GM21825 (cell line): ENCODE results near the gene RNU5B-1.
"Not testable (repeated sequence)": the region's sequence is repeated elsewhere in the genome, so short reads cannot be mapped to it uniquely, and the experiment has no call there.

Experiments used
- ATAC-seq: cut with Tn5 transposase; IDR thresholded peaks from one replicate; pipeline ENCODE4 v1.9.1; 2021; ENCODE audit warnings: mild to moderate bottlenecking, moderate library complexity; ENCODE audit not compliant: unreplicated experiment

The RNU5B-1 gene

DNA sequence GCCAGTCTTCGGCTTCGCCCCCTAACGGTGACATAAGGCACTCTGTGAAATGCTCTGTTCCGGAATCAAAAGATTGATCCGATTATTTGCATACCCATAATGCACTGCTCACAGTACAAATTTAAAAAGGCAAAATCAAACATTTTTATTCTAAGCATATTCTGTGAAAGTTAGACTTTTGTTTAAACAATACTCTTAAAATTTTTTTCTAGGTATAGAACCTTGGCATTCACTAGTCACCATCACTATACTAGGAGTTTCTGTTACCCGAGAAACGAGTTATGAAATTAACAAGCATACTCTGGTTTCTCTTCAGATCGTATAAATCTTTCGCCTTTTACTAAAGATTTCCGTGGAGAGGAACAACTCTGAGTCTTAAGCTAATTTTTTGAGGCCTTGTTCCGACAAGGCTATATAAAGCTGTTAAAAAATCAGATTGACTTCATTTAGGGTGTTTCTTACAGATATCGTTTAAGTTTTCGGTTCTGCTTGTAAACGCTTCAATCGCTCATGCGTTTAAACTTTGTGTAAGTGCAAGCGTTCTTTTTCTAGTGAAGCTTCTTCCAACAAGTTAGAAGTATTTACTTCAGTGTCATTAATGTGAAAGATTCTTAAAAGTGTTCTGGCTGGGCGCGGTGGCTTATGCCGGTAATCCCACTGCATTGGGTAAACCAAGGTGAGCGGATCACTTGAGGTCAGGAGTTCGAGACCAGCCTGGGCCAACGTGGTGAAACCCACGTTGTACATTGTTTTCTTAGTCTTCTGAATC lies at the start of gene RNU5B-1:
RNU5B-1 (plus strand) TSS at position 297 of the 769 bp plus-strand sequence.
- peak; percentile 58 for ATAC-seq

DNA sequence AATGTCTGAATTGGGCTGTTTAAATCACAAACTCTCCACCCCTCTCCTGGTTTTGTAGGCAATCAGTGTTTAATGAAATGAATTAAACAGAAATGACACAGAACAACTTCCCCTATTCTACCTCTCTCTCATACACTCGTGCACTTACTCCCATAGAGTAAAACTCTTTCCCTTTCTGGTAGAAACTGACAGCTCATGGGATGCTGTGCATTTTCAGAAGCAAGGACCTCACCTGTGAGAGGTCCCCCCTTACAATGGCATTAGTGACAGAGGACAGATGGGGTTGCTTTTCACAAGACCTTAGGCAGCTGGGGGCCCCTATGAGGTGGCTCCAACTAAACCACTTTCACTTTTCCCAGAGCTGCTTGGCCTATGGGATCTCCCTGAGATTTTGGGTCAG lies 49.7 kb upstream of the RNU5B-1 start:
- ATAC-seq: no peak

DNA sequence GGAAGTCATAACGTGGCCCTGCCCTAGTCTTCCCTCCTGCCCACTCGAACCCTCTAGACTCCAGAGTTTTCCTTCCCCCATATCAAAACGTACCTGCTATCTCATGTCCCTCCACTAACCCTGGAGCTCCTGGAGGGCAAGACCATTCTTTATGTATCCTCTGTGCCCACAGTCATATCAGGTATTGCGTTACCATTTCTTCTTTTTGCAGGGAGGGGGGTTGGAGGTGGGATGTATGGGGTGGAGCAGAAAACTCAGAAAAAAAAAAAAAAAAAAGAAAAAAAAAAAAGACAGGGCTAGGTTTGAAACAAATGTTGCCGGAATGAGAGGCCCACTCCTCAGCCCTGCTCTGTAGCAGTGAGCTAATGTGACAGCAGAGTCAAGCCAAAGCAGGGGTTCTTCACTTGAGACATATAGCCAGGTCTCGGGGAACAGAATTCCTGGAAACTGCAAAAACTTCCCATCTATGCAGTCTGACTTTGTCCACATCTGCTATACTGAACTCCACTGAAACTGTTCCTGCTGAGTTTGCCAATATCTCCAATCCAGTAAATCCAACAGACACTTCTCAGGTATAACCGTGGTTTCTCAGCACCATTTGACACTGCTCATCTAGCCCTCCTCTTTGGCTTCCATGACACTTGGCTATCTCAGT lies 48.9 kb upstream of the RNU5B-1 start:
- ATAC-seq: no peak

DNA sequence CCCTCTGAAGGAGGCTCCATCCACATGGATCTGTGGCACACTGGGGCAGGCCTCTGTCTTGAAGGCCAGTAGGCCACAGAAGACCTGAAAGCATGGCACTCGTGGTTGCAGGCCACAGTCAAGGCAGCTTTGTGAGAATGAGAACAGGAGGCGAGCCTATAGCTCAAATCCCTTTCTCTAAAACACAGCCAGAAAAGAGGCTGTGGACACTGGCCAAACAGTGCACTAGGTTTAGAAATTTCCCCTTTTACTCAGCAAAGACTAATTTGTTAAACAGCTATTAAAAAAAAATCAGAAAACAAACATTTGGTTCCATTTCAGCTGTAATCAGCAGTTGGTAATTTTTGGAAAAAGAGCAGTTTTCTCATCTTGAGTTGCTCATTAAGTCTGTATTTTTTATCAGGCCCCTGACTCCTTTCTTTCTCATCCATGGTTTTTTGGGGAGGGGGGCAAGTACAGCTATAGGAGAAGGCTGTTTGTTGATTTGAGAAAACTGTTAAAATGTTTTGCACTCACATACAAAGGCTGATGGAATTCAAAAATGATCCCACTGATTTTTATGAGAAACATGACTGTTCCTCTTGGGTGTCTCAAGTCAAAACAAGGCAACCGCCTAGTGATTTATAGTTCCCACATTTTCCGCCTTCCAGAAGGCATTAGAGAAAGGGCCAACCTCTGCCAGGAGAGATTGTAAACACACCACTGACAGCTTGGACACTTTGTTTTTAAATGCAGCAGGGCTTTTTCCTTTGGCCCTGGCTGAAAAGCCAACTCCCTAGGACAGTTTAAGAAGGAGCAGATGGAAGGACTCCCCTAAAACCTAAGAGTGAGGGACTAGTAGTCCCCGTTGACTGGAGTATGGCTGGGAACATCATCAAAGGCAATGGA lies 45.9 kb upstream of the RNU5B-1 start:
- ATAC-seq: no peak

DNA sequence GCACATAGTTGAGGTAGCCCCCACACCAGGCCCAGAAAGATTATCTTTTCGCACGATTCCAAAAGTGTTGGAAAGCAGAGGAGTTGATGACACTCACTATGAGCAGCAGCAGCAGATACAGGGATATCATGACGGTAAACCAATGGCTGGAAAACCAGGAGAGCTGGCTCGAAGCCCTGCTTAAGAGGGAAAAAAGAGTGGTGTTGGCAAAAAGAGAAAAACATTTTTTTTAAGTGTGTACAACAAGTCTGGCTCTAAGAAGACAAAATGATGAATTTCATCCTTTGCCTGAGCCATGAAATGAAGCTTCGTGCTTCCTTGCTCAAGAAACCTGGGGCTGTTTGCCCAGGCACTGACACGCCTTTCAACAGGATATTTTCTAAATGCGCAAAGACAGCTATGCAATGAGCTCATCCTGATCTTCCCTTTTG lies 45.1 kb upstream of the RNU5B-1 start:
- no peak for ATAC-seq

DNA sequence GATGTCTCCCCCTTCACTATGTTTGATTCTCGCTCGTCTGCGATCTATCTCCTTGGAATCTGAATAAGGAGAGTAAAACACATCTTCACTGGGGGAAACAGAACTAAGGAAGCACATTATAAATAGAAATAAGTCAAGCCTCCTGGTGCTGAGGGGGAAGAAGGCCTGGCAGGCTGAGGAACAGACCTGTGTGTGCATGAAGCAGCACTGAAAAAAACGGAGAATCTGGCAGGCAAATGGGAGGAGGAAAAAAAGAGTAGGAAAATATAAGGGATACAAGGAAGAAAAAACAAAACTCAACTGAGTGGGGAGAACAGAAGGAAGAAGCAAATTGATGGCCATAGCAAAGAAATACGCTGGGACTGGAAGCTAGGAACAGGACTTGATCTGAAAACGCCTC lies 43.5 kb upstream of the RNU5B-1 start:
- no peak for ATAC-seq

DNA sequence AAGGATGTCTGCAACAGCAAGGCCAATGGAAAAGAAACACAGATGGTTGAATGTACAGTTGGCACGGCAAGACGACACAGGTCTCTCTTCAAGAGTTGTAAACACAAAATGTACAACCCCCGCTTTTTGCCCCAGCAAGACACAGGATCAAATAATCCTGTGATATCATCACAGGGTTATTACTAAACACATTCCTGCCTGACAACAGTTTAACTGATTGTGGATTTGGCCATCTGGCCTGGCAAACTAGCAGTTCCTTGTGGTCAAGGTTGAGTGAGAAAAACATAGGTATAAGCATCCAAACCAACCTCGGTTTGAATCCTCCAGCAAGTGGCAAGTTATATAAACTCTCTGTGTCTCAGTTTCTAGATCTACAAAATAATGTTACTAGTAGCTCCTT lies 41.2 kb upstream of the RNU5B-1 start:
- no peak for ATAC-seq

DNA sequence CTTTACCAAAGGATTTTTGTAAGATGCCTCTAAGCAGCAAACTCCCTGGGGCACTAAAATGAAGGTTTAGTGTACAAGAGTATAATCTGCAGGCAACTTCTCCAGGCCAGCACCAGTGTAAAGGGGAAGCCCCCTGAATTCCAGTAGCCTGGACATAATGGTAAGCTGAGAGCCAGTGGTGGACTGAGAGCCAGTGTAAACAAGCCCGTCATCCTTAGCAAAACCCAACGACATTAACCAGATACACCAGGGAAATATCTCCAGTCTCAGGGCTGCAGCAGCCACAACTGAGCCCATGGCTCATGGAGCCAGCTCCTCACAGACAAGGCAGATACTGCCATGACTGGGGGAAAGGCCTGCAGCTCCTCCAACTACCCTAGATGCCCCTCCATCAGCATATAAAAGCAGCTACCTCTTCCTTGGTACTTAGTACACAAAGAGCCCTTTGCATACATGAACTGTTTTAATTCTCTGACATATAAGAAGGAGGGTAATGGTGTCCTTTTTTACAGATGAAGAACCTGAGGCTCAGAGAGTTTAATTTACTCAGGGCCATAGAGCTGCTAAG lies 39.5 kb upstream of the RNU5B-1 start:
- no peak for ATAC-seq

DNA sequence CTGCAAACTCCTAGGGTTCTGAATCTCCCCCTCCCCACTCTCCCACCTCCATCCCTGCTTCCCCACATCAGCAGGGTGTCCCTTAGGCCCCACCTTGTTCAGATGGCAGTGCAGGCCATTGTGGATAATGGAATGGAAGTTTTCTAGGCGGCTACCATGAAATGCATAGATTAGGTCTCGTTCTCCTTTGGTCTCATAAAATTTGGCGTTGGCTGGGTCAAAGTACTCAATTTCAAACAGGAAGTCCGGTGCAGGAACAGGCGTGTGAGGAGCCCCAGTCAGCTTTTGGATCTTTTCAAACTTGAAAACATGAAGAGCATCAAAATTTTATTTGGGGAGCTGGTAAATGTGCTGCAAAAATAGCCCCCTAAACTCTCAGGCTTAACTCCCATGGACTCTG lies 38.0 kb upstream of the RNU5B-1 start:
- no peak for ATAC-seq

DNA sequence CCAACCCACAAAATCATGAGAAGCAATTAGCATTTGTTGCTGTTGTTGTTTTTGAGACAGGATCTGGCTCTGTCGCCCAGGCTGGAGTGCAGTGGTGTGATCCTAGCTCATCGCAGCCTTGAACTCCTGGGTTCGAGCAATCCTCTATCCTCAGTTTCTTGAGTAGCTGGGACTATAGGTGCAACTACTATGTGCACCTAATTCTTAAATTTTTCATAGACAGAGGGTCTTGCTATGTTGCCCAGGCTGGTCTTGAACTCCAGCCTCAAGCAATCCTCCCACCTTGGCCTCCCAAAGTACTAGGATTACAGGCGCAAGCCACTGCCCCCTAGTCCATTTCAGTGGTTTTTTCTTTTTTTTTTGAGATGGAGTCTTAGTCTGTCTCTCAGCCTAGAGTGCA lies 36.1 kb upstream of the RNU5B-1 start:
- no peak for ATAC-seq

DNA sequence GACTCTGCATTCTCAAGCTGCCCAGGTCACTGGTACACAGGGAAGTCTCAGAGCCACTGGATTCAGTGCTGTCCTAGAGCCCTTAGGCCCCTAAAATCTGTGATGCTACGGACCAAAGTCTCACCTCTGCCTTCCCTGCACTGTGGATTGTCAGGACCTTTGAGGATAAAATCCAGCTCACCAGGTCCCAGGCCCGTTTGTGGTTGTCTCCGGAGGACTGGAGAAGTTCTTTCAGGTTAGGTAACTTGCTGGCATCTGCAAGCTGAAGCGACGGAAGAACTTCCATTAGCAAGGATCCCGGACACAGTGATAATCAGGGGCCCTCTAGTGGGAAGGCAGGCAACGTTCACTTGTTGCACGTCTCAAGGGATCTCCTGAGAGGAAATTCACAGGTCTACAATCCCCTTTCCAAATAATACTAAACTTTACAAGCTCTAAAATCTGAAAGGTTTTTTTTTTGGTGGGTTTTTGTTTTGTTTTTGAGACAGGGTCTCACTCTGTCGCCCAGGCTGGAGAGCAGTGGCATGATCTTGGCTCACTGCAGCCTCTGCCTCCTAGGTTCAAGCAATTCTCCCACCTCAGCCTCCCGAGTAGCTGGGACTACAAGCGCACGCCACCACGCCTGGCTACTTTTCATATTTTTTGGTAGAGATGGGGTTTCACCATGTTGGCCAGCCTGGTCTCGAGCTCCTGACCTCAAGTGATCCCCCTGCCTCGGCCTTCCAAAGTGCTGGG lies 33.5 kb upstream of the RNU5B-1 start:
- not testable (repeated sequence) for ATAC-seq

DNA sequence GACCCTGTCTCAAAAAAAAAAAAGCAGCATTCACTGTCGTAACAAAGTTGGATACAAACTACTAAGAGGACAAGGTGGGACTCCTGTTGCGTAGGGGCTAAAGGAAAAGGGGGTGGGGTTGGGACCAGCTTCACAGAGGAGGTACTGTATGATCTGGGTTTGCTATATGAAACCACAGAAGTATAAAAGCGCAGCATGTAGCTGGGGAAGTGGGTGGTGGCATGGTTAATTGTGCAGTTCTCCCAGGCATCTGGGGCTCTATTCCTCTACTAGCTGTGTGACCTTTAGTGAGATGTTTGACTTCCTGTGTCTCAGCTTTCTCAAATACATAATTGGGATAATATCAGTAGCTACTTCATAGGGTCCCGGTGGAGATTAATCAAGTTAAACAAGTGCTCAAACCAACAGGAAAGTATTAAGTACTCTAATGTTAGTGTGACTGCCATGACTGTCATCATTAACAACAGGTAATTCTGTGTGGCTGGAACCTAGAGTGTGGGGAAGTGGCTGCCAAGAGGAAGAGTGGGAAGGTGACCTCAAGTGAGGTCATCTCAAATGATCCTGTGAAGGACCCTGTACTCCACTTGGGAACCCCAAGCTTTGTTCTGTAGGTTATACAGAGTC lies 29.3 kb upstream of the RNU5B-1 start:
- ATAC-seq: no peak

DNA sequence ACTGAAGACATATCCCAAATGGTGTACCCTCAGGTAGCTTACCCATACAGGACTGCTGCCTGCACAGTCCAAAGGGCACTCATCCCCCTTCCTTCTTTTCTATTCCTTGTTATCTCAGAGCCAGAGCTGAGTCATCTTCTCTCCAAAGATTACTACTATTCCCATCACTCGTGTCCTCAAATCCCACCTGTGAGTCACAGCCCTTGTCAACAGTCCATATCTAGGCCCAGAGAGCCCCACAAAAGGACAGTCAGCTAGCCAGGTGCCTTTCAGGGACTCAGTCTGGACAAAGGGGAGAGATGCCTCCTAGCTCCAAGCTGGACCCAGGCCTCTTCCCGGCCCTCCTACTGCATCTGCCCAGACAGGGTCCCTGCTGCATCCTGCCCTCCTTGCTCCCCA lies 28.8 kb upstream of the RNU5B-1 start:
- no peak for ATAC-seq

DNA sequence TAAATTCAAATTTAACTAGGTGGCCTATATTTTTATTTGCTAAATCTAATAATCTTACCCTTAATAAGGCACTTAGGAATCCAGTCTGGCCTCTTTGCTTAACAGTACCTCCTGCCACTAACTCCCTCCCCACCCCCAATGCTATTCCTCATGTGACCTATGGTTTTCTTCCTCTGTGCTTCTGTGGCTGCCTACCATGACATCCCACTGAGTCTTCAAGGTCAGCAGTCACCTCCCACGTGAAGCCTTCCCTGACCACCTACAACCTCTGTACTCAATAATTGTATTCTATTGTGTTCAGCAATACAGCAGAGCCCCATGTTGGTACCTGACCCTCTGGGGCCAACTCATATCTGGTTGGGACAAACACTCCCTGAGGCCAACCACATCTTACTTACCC lies 27.5 kb upstream of the RNU5B-1 start:
- no peak for ATAC-seq

DNA sequence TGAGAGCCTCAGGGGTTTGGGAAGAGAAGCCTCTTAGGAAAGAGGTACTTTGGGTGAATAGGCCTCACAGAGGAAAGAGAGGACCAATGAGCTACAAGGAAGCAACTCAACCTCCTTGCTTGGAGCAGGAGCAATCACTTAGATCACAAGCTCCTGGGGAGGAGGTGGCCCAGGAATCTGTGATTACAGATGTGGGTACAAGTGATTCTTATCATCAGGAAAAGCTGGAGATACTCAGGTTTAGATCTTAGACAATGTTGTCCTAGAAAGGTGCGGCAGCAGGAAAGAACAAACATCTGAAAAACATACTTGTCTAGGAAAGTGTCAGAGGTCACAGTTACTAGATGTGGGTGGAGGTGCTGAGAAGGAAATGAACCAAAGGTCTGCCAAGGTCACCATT lies 26.0 kb upstream of the RNU5B-1 start:
- no peak for ATAC-seq

DNA sequence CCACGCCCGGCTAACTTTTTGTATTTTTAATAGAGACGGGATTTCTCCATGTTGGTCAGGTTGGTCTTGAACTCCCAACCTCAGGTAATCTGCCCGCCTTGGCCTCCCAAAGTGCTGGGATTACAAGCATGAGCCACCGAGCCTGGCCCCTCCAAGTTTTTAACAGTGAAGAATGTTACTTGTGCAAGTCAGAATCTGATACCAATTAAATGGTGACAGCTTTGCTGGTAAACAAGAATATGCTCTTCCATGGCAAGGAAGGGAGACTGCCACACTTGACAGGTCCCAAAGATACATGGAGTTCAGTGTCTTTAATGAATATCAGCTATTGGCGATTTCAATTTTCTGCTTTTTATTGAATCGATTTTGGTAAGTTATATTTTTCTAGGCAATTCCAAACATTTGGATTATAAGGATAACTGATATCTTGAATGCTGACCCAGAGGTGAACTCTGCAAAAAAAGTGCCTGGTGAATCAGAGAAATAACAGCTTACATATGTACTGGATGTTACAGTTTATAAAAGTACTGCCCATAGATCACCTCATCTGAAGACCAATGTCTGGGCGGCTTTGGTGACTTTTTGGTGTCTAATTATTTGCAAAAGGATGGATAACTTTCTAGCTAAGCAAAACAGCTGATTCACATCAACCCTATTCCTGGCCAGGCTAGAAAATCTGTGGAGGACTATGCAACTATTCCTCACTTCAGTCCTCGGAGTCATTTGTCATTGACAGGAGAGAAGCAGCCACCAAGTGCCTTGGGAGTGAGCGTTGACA lies 19.0 kb upstream of the RNU5B-1 start:
- no peak for ATAC-seq

DNA sequence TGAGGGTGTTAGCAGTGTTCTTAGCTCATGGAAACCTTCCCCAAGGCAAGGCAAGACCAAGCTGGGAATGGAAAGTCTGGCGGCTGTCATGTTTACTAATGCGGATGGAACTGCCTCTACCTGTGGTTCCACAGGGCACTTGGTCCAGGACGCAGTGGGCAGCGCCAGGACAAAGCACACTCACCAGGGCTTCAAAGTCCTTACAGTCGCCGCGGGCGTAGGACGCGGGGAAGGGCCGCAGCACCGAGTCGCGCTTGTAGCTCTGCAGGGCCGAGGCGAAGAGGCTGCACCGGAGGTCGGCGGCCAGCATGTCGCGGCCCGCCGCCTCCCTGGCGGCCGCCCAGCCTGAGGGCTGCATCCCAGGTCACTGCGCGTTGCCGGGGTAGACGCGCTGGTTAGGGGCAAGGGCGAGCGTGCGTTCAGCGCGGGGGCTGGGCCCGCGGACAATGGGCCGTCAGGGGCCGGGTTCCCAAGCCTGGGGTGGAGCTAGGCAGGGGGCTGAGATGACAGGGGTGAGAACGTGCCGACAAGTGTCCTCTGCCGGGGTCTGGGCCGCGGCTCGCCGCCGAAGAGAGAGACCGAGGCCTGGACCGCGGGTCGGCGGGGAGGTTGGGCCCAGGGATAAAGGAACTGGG lies 18.3 kb upstream of the RNU5B-1 start:
- peak; percentile 30 for ATAC-seq

DNA sequence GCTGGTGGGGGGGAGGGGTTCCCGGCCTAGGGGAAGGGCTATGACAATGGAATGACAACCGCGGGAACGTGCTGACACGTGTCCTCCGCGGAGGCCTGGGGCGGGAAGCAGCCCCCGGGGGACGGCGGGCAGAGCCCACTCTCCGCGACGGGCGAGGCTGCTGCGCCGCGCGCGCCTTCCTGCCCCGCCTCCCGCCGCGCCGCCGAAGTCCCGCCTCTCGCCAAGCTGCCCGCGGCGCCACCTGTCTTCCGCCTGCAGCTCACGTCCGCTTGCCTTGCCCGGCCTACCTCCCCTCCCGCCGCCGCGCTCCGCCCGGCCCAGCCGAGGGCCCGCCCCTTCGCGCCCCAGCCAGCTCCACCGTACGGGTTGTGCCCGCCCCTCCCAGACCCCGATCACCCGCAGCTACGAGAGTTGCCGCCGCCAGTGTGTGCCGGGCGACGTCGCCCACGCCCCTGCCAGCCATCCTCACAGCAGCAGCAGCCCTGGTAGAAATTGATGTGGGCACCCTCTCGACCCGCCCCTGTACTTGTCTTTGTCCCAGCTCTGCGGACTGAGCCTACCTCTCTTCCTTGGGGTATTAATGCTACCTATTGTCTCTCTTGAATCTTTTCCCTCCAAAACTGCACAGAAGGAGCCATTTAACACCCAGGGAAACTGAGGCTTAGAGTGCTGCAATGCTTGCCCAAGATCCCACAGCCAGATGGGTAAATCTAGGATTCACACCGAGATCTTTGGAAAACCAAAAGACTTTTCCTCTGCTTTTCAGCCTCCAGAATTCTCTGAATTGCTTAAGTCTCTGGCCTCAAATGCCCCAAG lies 17.6 kb upstream of the RNU5B-1 start, which contains the start of gene PARP16:
PARP16 (minus strand) TSS at position 180 of the 816 bp plus-strand sequence. CDS start 457 bp downstream, outside the sequence.
- peak; percentile 88 for ATAC-seq
